A673 (cell line): Measurements from ENCODE around the gene LTBP2.

ENCODE experiments used
- EZH2 ChIP-seq: fragments of 200-600 bp; sonication (generic); IDR thresholded peaks from 2 replicates; pipeline ENCODE4 v1.6.1; 2017; ENCODE audit warnings: borderline replicate concordance, low read depth, mild to moderate bottlenecking, mixed read lengths, antibody characterized with exemption, low read length; ENCODE audit not compliant: poor library complexity, severe bottlenecking
- TF ChIP-seq, protein P1 (sequence below): fragments of 300-800, 200-600 bp; sonication (generic); conservative IDR thresholded peaks from 2 replicates; pipeline ENCODE4 v1.5.1; 2017; ENCODE audit warnings: low read depth, mild to moderate bottlenecking, antibody characterized with exemption, low read length, moderate library complexity, mixed read lengths

GRCh38 chr14:74482571-74482970, 129.5 kb downstream of the LTBP2 start:
- TF ChIP-seq, protein P1, sequence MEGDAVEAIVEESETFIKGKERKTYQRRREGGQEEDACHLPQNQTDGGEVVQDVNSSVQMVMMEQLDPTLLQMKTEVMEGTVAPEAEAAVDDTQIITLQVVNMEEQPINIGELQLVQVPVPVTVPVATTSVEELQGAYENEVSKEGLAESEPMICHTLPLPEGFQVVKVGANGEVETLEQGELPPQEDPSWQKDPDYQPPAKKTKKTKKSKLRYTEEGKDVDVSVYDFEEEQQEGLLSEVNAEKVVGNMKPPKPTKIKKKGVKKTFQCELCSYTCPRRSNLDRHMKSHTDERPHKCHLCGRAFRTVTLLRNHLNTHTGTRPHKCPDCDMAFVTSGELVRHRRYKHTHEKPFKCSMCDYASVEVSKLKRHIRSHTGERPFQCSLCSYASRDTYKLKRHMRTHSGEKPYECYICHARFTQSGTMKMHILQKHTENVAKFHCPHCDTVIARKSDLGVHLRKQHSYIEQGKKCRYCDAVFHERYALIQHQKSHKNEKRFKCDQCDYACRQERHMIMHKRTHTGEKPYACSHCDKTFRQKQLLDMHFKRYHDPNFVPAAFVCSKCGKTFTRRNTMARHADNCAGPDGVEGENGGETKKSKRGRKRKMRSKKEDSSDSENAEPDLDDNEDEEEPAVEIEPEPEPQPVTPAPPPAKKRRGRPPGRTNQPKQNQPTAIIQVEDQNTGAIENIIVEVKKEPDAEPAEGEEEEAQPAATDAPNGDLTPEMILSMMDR = no peak
- TF ChIP-seq EZH2 = no peak
